NCI-H2227 (cell line): Measurements from ENCODE around the gene SMG6.
"Not testable (repeated sequence)": the region's sequence is repeated elsewhere in the genome, so short reads cannot be mapped to it uniquely, and the experiment has no call there.

ENCODE experiments used
- DNase-seq: peaks from one replicate; lab custom pipeline; 2025; ENCODE audit not compliant: unreplicated experiment; lab: John Stamatoyannopoulos, UW

The SMG6 gene

GRCh38 chr17:2207815-2208515, 95.6 kb downstream of the SMG6 start:
- no peak for DNase-seq

- no peak for DNase-seq
Observed at GRCh38 chr17:2204393-2204792, 99.2 kb downstream of the SMG6 start.

GRCh38 chr17:2203818-2204217, 99.8 kb downstream of the SMG6 start:
- no peak for DNase-seq

- DNase-seq = no peak
Observed at GRCh38 chr17:2202996-2203575, 100.5 kb downstream of the SMG6 start.

- no peak for DNase-seq
Observed at GRCh38 chr17:2202302-2202995, 101.1 kb downstream of the SMG6 start.

DNA sequence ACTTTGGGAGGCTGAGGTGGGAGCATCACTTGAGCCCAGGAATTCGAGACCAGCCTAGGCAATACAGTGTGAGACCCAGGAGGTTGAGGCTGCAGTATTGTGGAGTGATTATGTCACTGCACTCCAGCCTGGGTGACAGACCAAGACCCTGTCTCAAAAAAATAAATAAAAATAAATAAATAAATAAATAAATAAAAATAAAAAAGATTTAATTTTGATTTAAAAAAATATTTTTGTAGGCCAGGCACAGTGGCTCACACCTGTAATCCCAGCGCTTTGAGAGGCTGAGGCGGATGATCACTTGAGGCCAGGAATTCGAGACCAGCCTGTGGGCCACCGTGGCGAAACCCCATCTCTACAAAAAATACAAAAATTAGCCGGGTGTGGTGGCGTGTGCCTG, 104.2 kb downstream of the SMG6 start:
- DNase-seq = not testable (repeated sequence)

DNA sequence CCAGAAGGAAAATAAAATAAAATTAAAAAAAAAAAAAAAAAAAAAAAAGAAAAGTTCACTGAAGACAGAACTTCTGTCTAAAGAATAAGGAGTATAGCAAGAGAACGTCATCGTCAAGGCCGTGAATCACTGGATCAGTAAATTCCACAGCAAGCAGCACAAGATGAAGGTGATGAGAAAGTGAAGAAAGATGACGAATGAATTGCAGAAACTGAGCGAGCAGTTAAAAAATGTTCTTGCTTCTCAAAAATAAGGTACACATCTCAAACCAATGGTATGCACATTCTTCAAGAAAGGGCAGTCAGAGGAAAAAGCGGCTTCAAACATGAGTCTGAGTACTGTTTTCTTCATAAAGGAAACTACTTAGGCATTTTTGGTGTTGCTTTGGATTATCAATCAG, 104.7 kb downstream of the SMG6 start:
- DNase-seq = no peak

DNA sequence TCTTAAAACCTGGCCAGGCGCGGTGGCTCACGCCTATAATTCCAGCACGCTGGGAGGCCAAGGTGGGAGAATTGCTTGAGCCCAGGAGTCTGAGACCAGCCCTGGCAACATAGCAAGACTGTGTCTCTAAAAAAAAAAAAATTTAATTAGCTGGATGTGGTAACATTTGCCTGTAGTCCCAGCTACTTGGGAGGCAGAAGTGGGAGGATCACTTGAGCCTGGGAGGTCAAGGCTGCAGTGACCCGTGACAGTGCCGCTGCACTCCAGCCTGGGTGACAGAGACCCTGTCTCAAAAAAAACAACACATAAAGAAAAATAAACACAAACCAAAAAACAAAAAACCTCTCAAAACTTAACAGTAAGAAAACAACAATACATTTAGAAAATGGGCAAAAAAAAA, 106.3 kb downstream of the SMG6 start:
- peak; percentile 2 for DNase-seq

GRCh38 chr17:2195729-2196128, 107.9 kb downstream of the SMG6 start:
- no peak for DNase-seq

GRCh38 chr17:2194889-2195335, 108.7 kb downstream of the SMG6 start:
- peak; percentile 73 for DNase-seq

DNA sequence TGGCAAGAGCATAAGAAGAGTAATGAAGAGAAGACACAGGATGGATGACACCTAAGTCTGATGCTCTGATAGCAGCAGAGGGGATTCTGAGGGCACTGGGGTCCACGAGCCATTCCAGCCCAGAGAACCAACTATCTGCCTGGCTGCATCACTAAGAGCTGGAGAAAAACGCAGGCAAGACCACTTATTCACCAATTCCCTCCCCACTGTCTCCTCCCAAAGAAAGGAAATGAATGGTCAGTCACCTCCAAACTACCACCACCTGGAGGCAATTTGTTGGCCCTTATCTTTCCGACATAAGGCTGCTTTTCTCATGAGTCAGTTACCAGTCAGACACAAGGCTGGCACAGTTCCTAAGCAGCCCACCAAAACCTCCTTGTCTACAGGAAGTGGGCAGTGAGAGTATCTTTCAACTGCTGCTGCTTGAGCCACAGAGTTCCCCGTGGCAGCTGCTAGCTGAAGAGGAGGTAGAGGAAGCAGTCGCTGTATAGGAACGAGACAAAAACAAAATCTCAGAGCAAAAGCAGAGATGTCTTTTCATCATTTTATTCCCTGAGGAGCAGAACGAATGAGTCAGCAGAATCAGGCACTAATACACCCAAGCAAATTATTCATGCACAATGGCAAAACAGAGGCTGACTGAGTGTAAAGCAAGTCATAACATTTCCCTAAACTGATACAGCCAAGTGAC, 111.1 kb downstream of the SMG6 start:
- DNase-seq = no peak

GRCh38 chr17:2191785-2192184, 111.8 kb downstream of the SMG6 start:
- DNase-seq = no peak

DNA sequence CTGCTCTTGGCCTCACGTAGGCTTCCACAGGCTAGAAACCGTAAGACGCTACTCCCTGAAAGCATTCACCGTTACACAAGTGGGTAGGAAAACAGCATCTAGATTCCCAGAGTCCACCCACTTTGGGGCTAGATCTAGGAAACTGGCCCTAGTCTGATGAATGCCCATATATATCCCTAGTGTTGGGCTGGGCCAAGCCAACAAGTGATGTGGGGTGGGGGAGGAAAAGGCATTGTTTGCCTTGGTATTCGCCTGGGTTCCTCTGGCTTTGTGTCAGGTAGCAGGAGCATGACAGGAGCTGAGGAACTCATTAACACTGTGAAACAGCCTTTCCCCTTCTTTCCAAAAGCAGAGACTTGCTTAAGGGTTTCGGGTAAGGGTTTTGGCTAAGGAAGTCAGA, 112.4 kb downstream of the SMG6 start:
- no peak for DNase-seq

GRCh38 chr17:2190014-2190413, 113.6 kb downstream of the SMG6 start:
- no peak for DNase-seq

- DNase-seq = no peak
Observed at GRCh38 chr17:2188971-2189630, 114.5 kb downstream of the SMG6 start.

GRCh38 chr17:2187758-2188157, 115.8 kb downstream of the SMG6 start:
- no peak for DNase-seq

DNA sequence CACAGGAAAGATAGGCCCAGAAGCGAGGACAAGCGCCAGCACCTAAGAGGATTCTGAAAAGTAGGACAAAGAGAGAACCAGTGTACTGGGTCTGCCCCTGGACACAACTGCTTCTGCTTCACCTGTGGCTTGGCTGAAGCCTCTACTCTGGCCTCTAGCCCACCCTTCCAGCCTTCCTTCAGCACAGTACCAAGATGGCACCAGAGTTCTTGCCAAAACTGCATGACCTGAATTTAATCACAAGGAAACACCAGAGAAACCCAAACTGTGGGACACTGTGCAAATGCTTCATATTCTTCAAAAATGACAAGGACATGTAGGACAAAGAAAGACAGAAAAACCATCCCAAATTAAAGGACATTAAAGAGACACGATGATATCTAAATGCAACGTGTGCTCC, 116.6 kb downstream of the SMG6 start:
- no peak for DNase-seq

GRCh38 chr17:2184993-2185931, 118.3 kb downstream of the SMG6 start:
- DNase-seq = no peak

- no peak for DNase-seq
Observed at GRCh38 chr17:2183346-2183745, 120.2 kb downstream of the SMG6 start.

DNA sequence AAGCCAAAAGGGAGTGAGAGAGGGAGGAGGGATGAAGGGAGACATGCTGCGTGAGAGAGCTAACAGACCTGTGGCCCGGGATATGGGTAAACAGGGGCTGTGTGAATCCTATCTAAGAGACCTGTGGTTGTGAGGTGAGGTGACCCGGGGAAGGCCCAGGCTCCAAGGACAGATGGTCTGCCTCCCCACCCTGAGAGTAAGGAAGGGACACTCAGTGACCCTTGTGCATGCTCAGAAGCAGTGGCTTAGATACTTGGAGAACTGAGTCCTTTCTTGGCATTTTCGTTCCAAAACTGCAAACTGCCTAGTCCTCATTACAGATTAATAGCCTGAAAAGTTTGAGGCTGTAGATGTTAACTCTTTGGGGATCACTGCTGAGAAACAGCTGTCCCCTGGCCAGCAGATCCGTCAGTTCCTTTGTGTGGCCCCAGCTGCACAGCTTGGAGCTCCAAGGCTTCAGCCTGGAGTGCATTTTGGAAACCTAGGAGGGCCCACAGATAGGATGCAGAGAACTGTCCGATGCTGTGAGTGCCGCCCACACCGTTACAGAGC, 121.6 kb downstream of the SMG6 start:
- DNase-seq = no peak
